GM21737 (cell line): ENCODE measurements around the gene CDK5R2.

Experiments used
- ATAC-seq: cut with Tn5 transposase; IDR thresholded peaks from one replicate; pipeline ENCODE4 v1.9.1; 2021; ENCODE audit warnings: mild to moderate bottlenecking, moderate library complexity; ENCODE audit not compliant: unreplicated experiment

The CDK5R2 gene

GRCh38 chr2:219001577-219002394, 42.3 kb downstream of the CDK5R2 start:
- no peak for ATAC-seq

- ATAC-seq, result no peak
Measured at GRCh38 chr2:219002395-219003266, 43.2 kb downstream of the CDK5R2 start.

GRCh38 chr2:219003267-219003634, 43.8 kb downstream of the CDK5R2 start:
- ATAC-seq, result no peak

GRCh38 chr2:219003979-219004378, 44.5 kb downstream of the CDK5R2 start:
- ATAC-seq, result no peak

GRCh38 chr2:219009294-219009693, 49.8 kb downstream of the CDK5R2 start:
- no peak for ATAC-seq

GRCh38 chr2:219010162-219010756, 50.8 kb downstream of the CDK5R2 start:
- ATAC-seq, result no peak

GRCh38 chr2:219010873-219011272, 51.4 kb downstream of the CDK5R2 start:
- ATAC-seq, result no peak
